Bronchial epithelial cell (primary cell): ENCODE data around the gene PMEL. TPM values are rescaled to one million over a fixed set of nuclear protein-coding genes. Genes with fewer than 3 reads are reported as not detected.
"Not testable (repeated sequence)": the region's sequence is repeated elsewhere in the genome, so short reads cannot be mapped to it uniquely, and the experiment has no call there.

Experiments used
- DNase-seq: peaks from one replicate; pipeline ENCODE4 v3.0.0-alpha.2; 2010; ENCODE audit warnings: low read depth
- FAIRE-seq: peaks from 2 replicates; lab custom pipeline; 2011; peaks lifted over from hg19 to GRCh38; lab: Jason Lieb, UNC
- H3K27me3 ChIP-seq: 2 replicates; pipeline ENCODE4 v1.5.1; 2011; ENCODE audit warnings: low read length; ENCODE audit not compliant: control insufficient read depth, insufficient read depth
- H3K36me3 ChIP-seq: 2 replicates; pipeline ENCODE4 v1.5.1; 2011; ENCODE audit warnings: low read length; ENCODE audit not compliant: control insufficient read depth, insufficient read depth
- H3K4me3 ChIP-seq: 2 replicates; pipeline ENCODE4 v1.5.1; 2011; ENCODE audit warnings: mild to moderate bottlenecking, low read depth, low read length, control low read depth
- total RNA-seq: library from RNA; depleted of rRNA; stranded (reverse); fragments of >200 nt; gene quantifications from 2 replicates; pipeline ENCODE4 v1.2.1, GENCODE V29; 2014
- TF ChIP-seq, protein P1 (sequence below): IDR thresholded peaks from 2 replicates; pipeline ENCODE4 v1.5.1; 2011; ENCODE audit warnings: mild to moderate bottlenecking, moderate library complexity, low read length, control low read depth, inconsistent platforms; ENCODE audit not compliant: insufficient read depth, severe bottlenecking

The PMEL gene
- total RNA-seq, 1 donor from 2014 or later = 2.6 TPM

DNA sequence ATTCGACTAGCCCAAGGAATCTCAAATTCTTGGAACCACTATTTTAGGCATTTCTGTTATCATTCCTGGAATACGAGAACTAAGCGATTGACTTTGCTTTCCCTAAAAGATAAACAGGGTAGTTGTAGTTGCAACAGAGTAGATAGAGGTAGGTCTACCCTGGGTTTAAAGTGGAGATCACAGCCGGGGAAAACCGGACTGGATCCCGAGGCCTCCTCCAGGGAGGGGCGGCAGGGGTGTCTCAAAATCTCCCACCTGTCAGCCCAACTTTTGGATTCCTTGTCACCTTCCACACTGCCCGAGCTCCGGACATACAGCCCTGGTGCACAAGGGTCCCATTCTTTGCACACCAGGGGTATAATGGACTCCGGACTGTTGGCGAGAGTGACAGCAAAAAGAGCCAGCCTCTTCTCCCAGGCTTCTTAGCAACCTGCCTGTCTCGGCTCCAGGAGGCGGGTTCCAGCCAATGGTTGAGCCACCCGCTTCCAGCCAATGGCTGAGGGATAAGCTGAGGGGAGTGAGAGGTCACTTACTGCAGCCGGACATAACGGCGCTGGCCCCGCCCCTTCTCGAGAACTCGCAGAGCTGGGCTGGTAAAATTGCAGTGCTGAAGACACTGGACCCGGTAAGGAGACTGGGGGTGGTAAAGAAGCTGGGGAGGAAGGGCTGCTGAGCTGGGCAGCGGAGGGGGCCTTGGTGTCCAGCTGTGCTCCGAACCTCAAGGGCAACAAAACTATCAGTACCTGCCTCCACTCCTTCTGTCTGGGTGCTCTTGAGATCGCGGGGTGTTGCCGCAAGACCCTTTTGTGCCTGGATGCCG is 31.1 kb upstream of the PMEL start, which contains the start of gene SUOX:
Gene SUOX (plus strand): TSS at position 562 of the 820 bp plus-strand sequence. CDS start 4,946 bp downstream, outside the sequence.
- peaks cover 12% of the 10 kb centered on the region for H3K36me3 ChIP-seq
- peak; percentile 92 for DNase-seq
- FAIRE-seq = peak; percentile 13
- H3K27me3 ChIP-seq = no peaks in the 10 kb centered on the region
- peak within 1 kb of the TSS; percentile 50 for H3K4me3 ChIP-seq
- TF ChIP-seq, protein P1, sequence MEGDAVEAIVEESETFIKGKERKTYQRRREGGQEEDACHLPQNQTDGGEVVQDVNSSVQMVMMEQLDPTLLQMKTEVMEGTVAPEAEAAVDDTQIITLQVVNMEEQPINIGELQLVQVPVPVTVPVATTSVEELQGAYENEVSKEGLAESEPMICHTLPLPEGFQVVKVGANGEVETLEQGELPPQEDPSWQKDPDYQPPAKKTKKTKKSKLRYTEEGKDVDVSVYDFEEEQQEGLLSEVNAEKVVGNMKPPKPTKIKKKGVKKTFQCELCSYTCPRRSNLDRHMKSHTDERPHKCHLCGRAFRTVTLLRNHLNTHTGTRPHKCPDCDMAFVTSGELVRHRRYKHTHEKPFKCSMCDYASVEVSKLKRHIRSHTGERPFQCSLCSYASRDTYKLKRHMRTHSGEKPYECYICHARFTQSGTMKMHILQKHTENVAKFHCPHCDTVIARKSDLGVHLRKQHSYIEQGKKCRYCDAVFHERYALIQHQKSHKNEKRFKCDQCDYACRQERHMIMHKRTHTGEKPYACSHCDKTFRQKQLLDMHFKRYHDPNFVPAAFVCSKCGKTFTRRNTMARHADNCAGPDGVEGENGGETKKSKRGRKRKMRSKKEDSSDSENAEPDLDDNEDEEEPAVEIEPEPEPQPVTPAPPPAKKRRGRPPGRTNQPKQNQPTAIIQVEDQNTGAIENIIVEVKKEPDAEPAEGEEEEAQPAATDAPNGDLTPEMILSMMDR = no peak

DNA sequence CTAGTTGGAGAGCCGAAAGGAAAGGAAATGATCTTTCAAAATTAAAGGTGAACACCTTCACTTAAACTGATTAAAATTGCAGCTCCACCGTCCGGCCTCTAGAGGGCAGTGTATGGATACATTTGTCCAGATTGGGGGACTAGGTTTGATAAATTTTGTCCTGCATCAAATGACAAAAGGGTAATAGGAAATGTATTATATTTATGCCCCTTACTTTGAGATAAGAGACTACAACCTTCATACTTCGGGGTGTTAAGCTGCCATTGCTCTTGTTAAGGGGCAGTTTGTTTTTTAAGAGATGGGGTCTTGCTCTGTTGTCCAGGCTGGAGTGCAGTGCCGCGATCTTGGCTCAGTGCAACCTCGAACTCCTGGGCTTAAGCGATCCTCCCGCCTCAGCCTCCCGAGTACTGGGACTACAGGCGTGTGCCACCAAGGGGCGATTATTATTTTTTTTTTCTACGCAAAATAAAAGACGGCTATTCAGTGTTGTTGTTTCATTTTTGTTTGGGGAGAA is 30.4 kb upstream of the PMEL start:
- DNase-seq = peak; percentile 62
- TF ChIP-seq, protein P1 = peak; percentile 62
- Histone ChIP-seq H3K27me3 (no peaks in the 10 kb centered on the region), H3K4me3 (peak overlapping the region; percentile 50), H3K36me3 (peaks cover 12% of the 10 kb centered on the region)
- FAIRE-seq = no peak

DNA sequence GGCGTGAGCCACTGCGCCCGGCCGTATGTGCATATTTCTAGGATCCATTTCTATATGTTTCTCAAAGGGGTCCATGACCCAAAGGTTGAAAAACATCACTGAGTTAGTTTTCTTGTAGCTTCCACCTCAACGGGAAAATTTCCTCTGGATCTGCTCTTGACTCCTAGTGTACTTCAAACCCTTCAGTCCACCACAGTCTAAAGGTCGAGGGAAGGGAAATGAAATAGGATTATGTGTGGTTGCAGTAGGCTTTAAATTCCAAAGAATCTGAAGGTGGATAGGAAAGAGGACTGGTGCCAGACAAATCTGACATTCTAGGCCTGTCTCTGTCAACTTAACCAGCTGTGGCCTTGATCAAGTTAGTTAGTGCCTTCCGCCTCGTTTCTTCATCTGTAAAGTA is 29.5 kb upstream of the PMEL start:
- TF ChIP-seq, protein P1 = no peak
- Histone ChIP-seq H3K4me3 (no peak overlapping the region), H3K27me3 (no peaks in the 10 kb centered on the region), H3K36me3 (peaks cover 18% of the 10 kb centered on the region)
- DNase-seq (no peak), FAIRE-seq (no peak)

DNA sequence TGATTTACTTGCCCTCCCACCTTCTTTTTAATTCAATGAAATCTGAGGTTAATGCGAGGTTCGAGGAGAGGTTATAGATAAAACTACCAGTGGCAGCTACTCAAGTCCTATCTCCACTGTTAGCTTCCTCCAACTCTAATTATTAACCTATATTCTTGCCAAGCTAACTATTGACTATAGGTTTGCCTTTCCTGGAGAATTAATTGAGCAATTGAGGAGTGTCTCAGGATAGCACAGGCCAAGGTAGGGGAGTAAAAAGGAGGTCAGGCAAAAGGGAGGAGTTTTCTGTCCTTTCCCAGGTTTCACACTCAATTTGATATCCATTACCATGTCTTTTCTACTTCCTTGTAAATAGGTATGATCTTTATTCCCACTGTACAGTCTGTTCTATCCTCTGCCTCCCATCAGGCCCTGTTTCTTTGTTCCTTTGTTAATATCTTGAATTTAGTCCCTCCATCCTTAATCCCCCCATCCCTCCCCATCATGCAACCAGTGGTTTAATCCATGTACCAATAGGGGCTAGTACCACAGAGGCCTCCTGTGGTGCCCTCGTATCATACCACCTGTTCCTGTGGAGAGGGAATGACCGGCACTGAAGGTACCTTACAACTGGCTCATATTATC is 27.5 kb upstream of the PMEL start:
- no peak for DNase-seq
- H3K27me3 ChIP-seq = no peaks in the 10 kb centered on the region
- H3K36me3 ChIP-seq = peaks cover 22% of the 10 kb centered on the region
- FAIRE-seq = no peak
- H3K4me3 ChIP-seq = no peak overlapping the region
- TF ChIP-seq, protein P1 = no peak

DNA sequence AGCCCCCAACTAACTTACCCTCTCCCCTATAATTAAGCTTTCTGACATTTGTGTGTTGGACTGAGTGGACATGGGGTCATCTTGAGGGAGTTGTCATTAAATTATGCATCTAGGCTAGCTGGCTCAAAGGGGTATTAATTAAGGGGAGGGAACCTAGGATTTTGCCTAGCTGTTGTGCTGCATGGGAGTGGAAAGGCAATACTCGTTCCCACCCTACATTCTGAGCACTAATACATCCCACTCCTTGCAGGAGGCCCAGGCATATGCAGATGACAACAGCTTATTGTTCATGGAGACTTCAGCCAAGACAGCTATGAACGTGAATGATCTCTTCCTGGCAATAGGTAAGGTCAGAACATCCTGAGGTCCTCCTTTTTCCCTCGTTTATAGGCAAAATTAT is 25.3 kb upstream of the PMEL start:
- Histone ChIP-seq H3K4me3 (no peak overlapping the region), H3K36me3 (peaks cover 27% of the 10 kb centered on the region), H3K27me3 (no peaks in the 10 kb centered on the region)
- DNase-seq (no peak), FAIRE-seq (no peak)
- TF ChIP-seq, protein P1 = no peak

DNA sequence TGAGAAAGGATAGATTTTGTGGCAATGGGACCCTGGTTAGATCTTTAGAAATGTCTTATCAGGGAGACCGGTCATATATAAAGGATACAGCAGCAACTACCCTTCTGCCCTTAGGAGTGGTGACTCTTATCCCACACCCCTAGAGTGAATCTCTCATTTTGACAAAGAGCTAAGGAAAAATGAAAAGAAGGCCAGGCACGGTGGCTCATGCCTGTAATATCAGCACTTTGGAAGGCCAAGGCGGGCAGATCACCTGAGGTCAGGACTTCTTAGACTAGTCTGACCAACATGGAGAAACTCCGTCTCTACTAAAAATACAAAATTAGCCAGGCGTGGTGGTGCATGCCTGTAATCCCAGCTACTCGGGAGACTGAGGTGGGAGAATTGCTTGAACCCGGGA is 20.1 kb upstream of the PMEL start:
- not testable (repeated sequence) for H3K27me3 ChIP-seq, DNase-seq, FAIRE-seq, H3K4me3 ChIP-seq
- peaks cover 17% of the 10 kb centered on the region for H3K36me3 ChIP-seq
